Stomach (tissue), 9 donors: ENCODE data around the gene CHST12. TPM values are rescaled to one million over a fixed set of nuclear protein-coding genes. Genes with fewer than 3 reads are reported as not detected.
A peak's percentile ranks its signal among the peaks of the same experiment; 100 is the strongest.

Experiments
- DNase-seq, 2 donors: peaks; one replicate each; pipeline versions ENCODE4 v3.0.0 to v3.0.0-alpha.2; 2013 to 2019
- H3K27ac ChIP-seq, 5 donors: fragments of 200-600 bp in 4 of 5; sonication (generic) in 4 of 5; one replicate each; pipeline ENCODE4 v1.5.1; 2013 to 2019; ENCODE audit warnings: mild to moderate bottlenecking in 1 of 5, moderate library complexity in 1 of 5
- H3K27me3 ChIP-seq, 3 donors: fragments of 200-600 bp; sonication (generic); one replicate each; pipeline ENCODE4 v1.5.1; 2017 to 2019; ENCODE audit warnings: mixed run types in 1 of 3
- H3K36me3 ChIP-seq, 4 donors: fragments of 200-600 bp; sonication (generic); 1 replicate in 3 of 4; 2 replicates in 1 of 4; pipeline ENCODE4 v1.5.1; 2016 to 2019
- H3K4me1 ChIP-seq, 4 donors: fragments of 200-600 bp; sonication (generic); one replicate each; pipeline ENCODE4 v1.5.1; 2016 to 2019
- H3K4me3 ChIP-seq, 4 donors: fragments of 200-600 bp; sonication (generic) in 3 of 4; one replicate each; pipeline ENCODE4 v1.5.1; 2016 to 2019; ENCODE audit warnings: mild to moderate bottlenecking in 1 of 4
- H3K9me3 ChIP-seq, 4 donors: fragments of 200-600 bp; sonication (generic); one replicate each; pipeline ENCODE4 v1.5.1; 2016 to 2019
- CTCF ChIP-seq, 7 experiments: fragments of 450-650 bp in 4 of 7; fragments of 200-600 bp in 3 of 7; sonication (generic) in 3 of 7; IDR thresholded peaks; one replicate each; pipeline ENCODE4 v1.5.1; 2016 to 2019; ENCODE audit warnings: antibody characterized with exemption in 7 of 7, control low read depth in 2 of 7, mild to moderate bottlenecking in 1 of 7
- EP300 ChIP-seq: sonication (generic); formaldehyde crosslinking; IDR thresholded peaks from one replicate; pipeline ENCODE4 v1.6.1; 2017; ENCODE audit warnings: antibody characterized with exemption
- POLR2A ChIP-seq, 4 donors: fragments of 450-650 bp; IDR thresholded peaks; one replicate each; pipeline ENCODE4 v1.6.1; 2016; ENCODE audit warnings: antibody characterized with exemption in 4 of 4, control low read depth in 2 of 4, mild to moderate bottlenecking in 1 of 4, moderate library complexity in 1 of 4
- POLR2AphosphoS5 ChIP-seq, 3 donors: sonication (generic); formaldehyde crosslinking; IDR thresholded peaks; one replicate each; pipeline ENCODE4 v1.6.1; 2016; ENCODE audit warnings: antibody characterized with exemption in 3 of 3
- WGBS, 5 donors: extraction: QIAGEN DNeasy Blood & Tissue Kit in 3 of 5; methylation state at CpG; one replicate each; pipeline versions ENCODE4 v1.1.5 to v1.1.7; 2013 to 2018; 5-methylcytosine and 5-hydroxymethylcytosine counted together
- intact Hi-C: fragments of 100-400 bp; cut with DNase I; formaldehyde crosslinking; loops from one replicate; pipeline ENCODE4 v1.15.1; 2023; ENCODE audit warnings: low total_unique reads
- polyA plus RNA-seq, 3 donors: library from polyadenylated mRNA; stranded (reverse); fragments of 200-250 nt; gene quantifications; one replicate each; pipeline ENCODE4 v1.2.3, GENCODE V29; 2013
- total RNA-seq, 5 donors: library from RNA; depleted of rRNA; stranded (reverse); fragments of >200 nt; gene quantifications; one replicate each; pipeline versions ENCODE4 v1.1.0 to v1.2.3, GENCODE V29; 2014 to 2016
- donor health status: healthy with polysubstance abuse.
- donor health status: Bipolar disorder and iron deficiency.
- donor health status: healthy.

Gene CHST12
- total and polyA plus RNA-seq, 8 donors: 1.7 to 23.0 (median 6.3) TPM

GRCh38 chr7:2493205-2494164, 90.1 kb downstream of the CHST12 start:
- Histone ChIP-seq H3K27me3 (peaks cover 0 to 43% (median 4%) of the 10 kb centered on the region in 3 donors), H3K4me3 (no peak overlapping the region), H3K36me3 (no peaks in the 10 kb centered on the region), H3K27ac (no peak overlapping the region), H3K9me3 (no peaks in the 10 kb centered on the region), H3K4me1 (peaks cover 0 to 30% (median 21%) of the 10 kb centered on the region in 4 donors)
- 50 to 63% (median 58%) methylated on average over 7 to 11 of the region's 11 CpGs for WGBS, 5 donors
- intact Hi-C loops: no loop called here
- TF ChIP-seq EP300 (no peak), POLR2A (IDR thresholded peaks at IDR 0.05) (no peak), POLR2AphosphoS5 (IDR thresholded peaks at IDR 0.05) (no peak), CTCF (IDR thresholded peaks at IDR 0.05) (no peak)
- DNase-seq: no peak

GRCh38 chr7:2494191-2495130, 91.0 kb downstream of the CHST12 start:
- Histone ChIP-seq H3K36me3 (no peaks in the 10 kb centered on the region), H3K9me3 (no peaks in the 10 kb centered on the region), H3K4me3 (no peak overlapping the region), H3K27me3 (peaks cover 0 to 49% (median 4%) of the 10 kb centered on the region in 3 donors), H3K27ac (peak overlapping the region in 1 of 5 donors; percentile 9), H3K4me1 (peaks cover 0 to 30% (median 20%) of the 10 kb centered on the region in 4 donors)
- intact Hi-C loops: no loop called here
- 45 to 56% (median 55%) methylated on average over 19 to 32 of the region's 32 CpGs for WGBS, 5 donors
- TF ChIP-seq POLR2A (IDR thresholded peaks at IDR 0.05): no peak
- no peak for TF ChIP-seq EP300
- TF ChIP-seq POLR2AphosphoS5 (IDR thresholded peaks at IDR 0.05): no peak
- TF ChIP-seq CTCF (IDR thresholded peaks at IDR 0.05): no peak
- DNase-seq: no peak

GRCh38 chr7:2495418-2496299, 92.2 kb downstream of the CHST12 start:
- peaks cover 0 to 49% (median 4%) of the 10 kb centered on the region in 3 donors for H3K27me3 ChIP-seq
- no peak for TF ChIP-seq POLR2AphosphoS5 (IDR thresholded peaks at IDR 0.05)
- no peak for TF ChIP-seq CTCF (IDR thresholded peaks at IDR 0.05)
- no peak for TF ChIP-seq POLR2A (IDR thresholded peaks at IDR 0.05)
- no peak for TF ChIP-seq EP300
- peak in 1 of 2 donors; percentile 83 for DNase-seq

More at GRCh38 chr7:2495418-2496299, 92.2 kb downstream of the CHST12 start:
- H3K27ac ChIP-seq: no peak overlapping the region
- H3K4me1 ChIP-seq: peaks cover 0 to 30% (median 20%) of the 10 kb centered on the region in 4 donors
- H3K36me3 ChIP-seq: no peaks in the 10 kb centered on the region
- no peaks in the 10 kb centered on the region for H3K9me3 ChIP-seq
- intact Hi-C loops: no loop called here
- WGBS, 5 donors: 74 to 81% (median 78%) methylated on average over 19 to 25 of the region's 25 CpGs
- H3K4me3 ChIP-seq: no peak overlapping the region
